ENCODE data around the gene ERC1.

DNA sequence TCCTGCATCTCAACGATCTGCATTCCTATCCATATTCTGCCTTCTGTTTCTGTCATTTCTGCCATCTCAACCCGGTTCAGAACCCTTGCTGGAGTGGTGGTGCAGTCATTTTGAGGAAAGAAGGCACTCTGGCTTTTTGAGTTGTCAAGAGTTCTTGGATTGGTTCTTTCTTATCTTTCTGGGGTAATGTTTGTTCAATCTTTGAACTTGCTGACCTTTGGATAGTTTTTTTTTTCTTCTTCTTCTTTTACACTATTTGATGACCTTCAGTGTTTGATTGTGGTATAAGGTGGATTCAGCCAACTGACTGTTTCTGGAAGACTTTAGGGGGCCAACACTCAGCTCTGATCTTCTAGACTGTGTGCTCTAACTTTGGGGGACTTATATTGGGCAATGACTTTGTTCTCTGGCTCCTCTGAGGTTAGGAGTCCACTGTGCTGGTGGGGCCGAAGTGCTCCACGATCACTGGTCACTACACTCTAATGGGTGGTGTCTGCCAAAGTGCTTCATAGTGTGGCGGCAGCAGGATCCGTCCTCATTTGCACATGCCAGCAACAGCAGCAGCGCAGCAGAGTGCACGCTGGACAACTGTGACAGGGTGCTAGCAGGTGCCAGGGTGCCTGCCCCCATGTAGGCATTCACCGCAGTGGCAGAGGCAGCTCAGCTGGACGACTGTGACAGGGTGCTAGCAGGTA lies 347.6 kb downstream of the ERC1 start:
- TF ChIP-seq, protein P1, sequence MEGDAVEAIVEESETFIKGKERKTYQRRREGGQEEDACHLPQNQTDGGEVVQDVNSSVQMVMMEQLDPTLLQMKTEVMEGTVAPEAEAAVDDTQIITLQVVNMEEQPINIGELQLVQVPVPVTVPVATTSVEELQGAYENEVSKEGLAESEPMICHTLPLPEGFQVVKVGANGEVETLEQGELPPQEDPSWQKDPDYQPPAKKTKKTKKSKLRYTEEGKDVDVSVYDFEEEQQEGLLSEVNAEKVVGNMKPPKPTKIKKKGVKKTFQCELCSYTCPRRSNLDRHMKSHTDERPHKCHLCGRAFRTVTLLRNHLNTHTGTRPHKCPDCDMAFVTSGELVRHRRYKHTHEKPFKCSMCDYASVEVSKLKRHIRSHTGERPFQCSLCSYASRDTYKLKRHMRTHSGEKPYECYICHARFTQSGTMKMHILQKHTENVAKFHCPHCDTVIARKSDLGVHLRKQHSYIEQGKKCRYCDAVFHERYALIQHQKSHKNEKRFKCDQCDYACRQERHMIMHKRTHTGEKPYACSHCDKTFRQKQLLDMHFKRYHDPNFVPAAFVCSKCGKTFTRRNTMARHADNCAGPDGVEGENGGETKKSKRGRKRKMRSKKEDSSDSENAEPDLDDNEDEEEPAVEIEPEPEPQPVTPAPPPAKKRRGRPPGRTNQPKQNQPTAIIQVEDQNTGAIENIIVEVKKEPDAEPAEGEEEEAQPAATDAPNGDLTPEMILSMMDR (IDR thresholded peaks at IDR 0.05; ENCODE audit: poor library complexity, severe bottlenecking): no peak
- TF ChIP-seq EP300 (conservative IDR thresholded peaks at IDR 0.05; ENCODE audit: poor library complexity, severe bottlenecking) (no peak), POLR2AphosphoS5 (IDR thresholded peaks at IDR 0.05) (no peak), TAF1 (IDR thresholded peaks at IDR 0.05; ENCODE audit: low read depth) (no peak), EZH2 (IDR thresholded peaks at IDR 0.05; ENCODE audit: borderline replicate concordance, insufficient read depth, low read length, poor library complexity, severe bottlenecking) (no peak), REST (IDR thresholded peaks at IDR 0.05; ENCODE audit: borderline replicate concordance) (no peak)

All from neural cell (in vitro differentiated cells).